Measurements from ENCODE around the gene CD58.

- TF ChIP-seq POLR2A (IDR thresholded peaks at IDR 0.05) (no peak), CTCF (IDR thresholded peaks at IDR 0.05) (no peak), EP300 (IDR thresholded peaks at IDR 0.05) (no peak)
These were observed 9.9 kb upstream of the CD58 start for GRCh38 chr1:116580446-116581322.

All from ovary (tissue), 3 donors.